Adipose tissue (tissue), 3 donors: Measurements from ENCODE around the gene CEP70. TPM values are rescaled to one million over a fixed set of nuclear protein-coding genes. Genes with fewer than 3 reads are reported as not detected.
"Not testable (repeated sequence)": the region's sequence is repeated elsewhere in the genome, so short reads cannot be mapped to it uniquely, and the experiment has no call there.

Experiments used
- H3K27ac ChIP-seq: one replicate; pipeline ENCODE4 v1.5.1; 2013; ENCODE audit warnings: low read depth, low read length
- WGBS, 3 donors: extraction: QIAGEN DNeasy Blood & Tissue Kit; methylation state at CpG; one replicate each; pipeline ENCODE4 v1.1.7; 2013; 5-methylcytosine and 5-hydroxymethylcytosine counted together
- polyA plus RNA-seq, 3 donors: library from polyadenylated mRNA; stranded (reverse); fragments of 200-250 nt; gene quantifications; one replicate each; pipeline ENCODE4 v1.2.3, GENCODE V29; 2013
- donor health status: healthy with polysubstance abuse.
- donor health status: Bipolar disorder and iron deficiency.
- donor health status: healthy.

CEP70 gene
- polyA plus RNA-seq, 3 donors = 4.8 to 12.0 (median 10.7) TPM

- WGBS, 3 donors = 91 to 95% (median 92%) methylated on average over 6 of the region's 6 CpGs
- H3K27ac ChIP-seq = not testable (repeated sequence)
Observed at GRCh38 chr3:138486580-138486979, 107.5 kb downstream of the CEP70 start.

GRCh38 chr3:138484672-138485071, 109.4 kb downstream of the CEP70 start:
- H3K27ac ChIP-seq = not testable (repeated sequence)
- WGBS, 3 donors = 97 to 98% (median 97%) methylated on average over 14 to 17 of the region's 17 CpGs

GRCh38 chr3:138479438-138479863, 114.6 kb downstream of the CEP70 start:
- WGBS, 3 donors = 29 to 33% (median 32%) methylated on average over 4 of the region's 4 CpGs
- H3K27ac ChIP-seq = no peak overlapping the region

GRCh38 chr3:138477801-138478200, 116.3 kb downstream of the CEP70 start:
- H3K27ac ChIP-seq = no peak overlapping the region
- WGBS, 3 donors = 89 to 94% (median 94%) methylated on average over 3 of the region's 3 CpGs

- no peak overlapping the region for H3K27ac ChIP-seq
Observed at GRCh38 chr3:138477120-138477519, 116.9 kb downstream of the CEP70 start.

GRCh38 chr3:138476526-138476925, 117.5 kb downstream of the CEP70 start:
- 84 to 95% (median 89%) methylated on average over 2 of the region's 2 CpGs for WGBS, 3 donors

GRCh38 chr3:138474163-138474562, 119.9 kb downstream of the CEP70 start:
- H3K27ac ChIP-seq = no peak overlapping the region
- 53 to 73% (median 67%) methylated on average over 6 of the region's 6 CpGs for WGBS, 3 donors

More at GRCh38 chr3:138476526-138476925, 117.5 kb downstream of the CEP70 start:
- no peak overlapping the region for H3K27ac ChIP-seq

- H3K27ac ChIP-seq = no peak overlapping the region
- 96 to 98% (median 97%) methylated on average over 8 of the region's 8 CpGs for WGBS, 3 donors
Observed at GRCh38 chr3:138473391-138473790, 120.7 kb downstream of the CEP70 start.

- 84 to 96% (median 87%) methylated on average over 8 of the region's 8 CpGs for WGBS, 3 donors
- no peak overlapping the region for H3K27ac ChIP-seq
Observed at GRCh38 chr3:138472141-138472825, 121.8 kb downstream of the CEP70 start.

GRCh38 chr3:138471481-138471880, 122.6 kb downstream of the CEP70 start:
- 74 to 97% (median 80%) methylated on average over 1 of the region's 1 CpG for WGBS, 3 donors
- no peak overlapping the region for H3K27ac ChIP-seq

- 63 to 83% (median 68%) methylated on average over 3 of the region's 3 CpGs for WGBS, 3 donors
- no peak overlapping the region for H3K27ac ChIP-seq
Observed at GRCh38 chr3:138470687-138471086, 123.4 kb downstream of the CEP70 start.

GRCh38 chr3:138469874-138470273, 124.2 kb downstream of the CEP70 start:
- 86 to 97% (median 90%) methylated on average over 6 of the region's 6 CpGs for WGBS, 3 donors
- H3K27ac ChIP-seq = no peak overlapping the region

GRCh38 chr3:138468886-138469285, 125.2 kb downstream of the CEP70 start:
- WGBS, 3 donors = 59 to 81% (median 76%) methylated on average over 2 of the region's 2 CpGs
- H3K27ac ChIP-seq = no peak overlapping the region

GRCh38 chr3:138468451-138468850, 125.6 kb downstream of the CEP70 start:
- no peak overlapping the region for H3K27ac ChIP-seq
- 75 to 83% (median 76%) methylated on average over 6 of the region's 6 CpGs for WGBS, 3 donors

- WGBS, 3 donors = 83 to 93% (median 92%) methylated on average over 5 of the region's 5 CpGs
- no peak overlapping the region for H3K27ac ChIP-seq
Observed at GRCh38 chr3:138467931-138468330, 126.1 kb downstream of the CEP70 start.

GRCh38 chr3:138465925-138466324, 128.1 kb downstream of the CEP70 start:
- H3K27ac ChIP-seq = no peak overlapping the region
- 68 to 71% (median 70%) methylated on average over 2 of the region's 2 CpGs for WGBS, 3 donors

GRCh38 chr3:138465451-138465850, 128.6 kb downstream of the CEP70 start:
- 94 to 97% (median 95%) methylated on average over 3 of the region's 3 CpGs for WGBS, 3 donors
- no peak overlapping the region for H3K27ac ChIP-seq

GRCh38 chr3:138464491-138464860, 129.6 kb downstream of the CEP70 start:
- 76 to 89% (median 76%) methylated on average over 2 of the region's 2 CpGs for WGBS, 3 donors
- no peak overlapping the region for H3K27ac ChIP-seq

GRCh38 chr3:138463724-138464490, 130.2 kb downstream of the CEP70 start:
- WGBS, 3 donors = 71 to 79% (median 72%) methylated on average over 6 of the region's 6 CpGs
- no peak overlapping the region for H3K27ac ChIP-seq

- WGBS, 3 donors = 80 to 96% (median 86%) methylated on average over 4 of the region's 4 CpGs
- no peak overlapping the region for H3K27ac ChIP-seq
Observed at GRCh38 chr3:138461896-138462295, 132.2 kb downstream of the CEP70 start.
